Chondrocyte (in vitro differentiated cells): ENCODE data around the gene OSBPL1A. TPM values are rescaled to one million over a fixed set of nuclear protein-coding genes. Genes with fewer than 3 reads are reported as not detected.
A peak's percentile ranks its signal among the peaks of the same experiment; 100 is the strongest.

ENCODE experiments used
- DNase-seq: peaks from one replicate; pipeline ENCODE4 v3.0.0; 2021; ENCODE audit warnings: mixed read lengths, low spot score
- H3K27ac Mint-ChIP-seq: one replicate; pipeline ENCODE4 v1.8.0; 2021; ENCODE audit warnings: mild to moderate bottlenecking, moderate library complexity, mixed read lengths; ENCODE audit not compliant: unreplicated experiment
- H3K27me3 Mint-ChIP-seq: 2 replicates; pipeline ENCODE4 v1.8.0; 2021; ENCODE audit warnings: low read depth, mixed read lengths
- H3K36me3 Mint-ChIP-seq: 2 replicates; pipeline ENCODE4 v1.8.0; 2021; ENCODE audit warnings: low read depth, mixed read lengths
- H3K4me1 Mint-ChIP-seq: 2 replicates; pipeline ENCODE4 v1.8.0; 2021; ENCODE audit warnings: low read depth, mild to moderate bottlenecking, mixed read lengths
- H3K4me3 Mint-ChIP-seq: one replicate; pipeline ENCODE4 v1.8.0; 2021; ENCODE audit warnings: mild to moderate bottlenecking, moderate library complexity, mixed read lengths; ENCODE audit not compliant: unreplicated experiment
- H3K9me3 Mint-ChIP-seq: 2 replicates; pipeline ENCODE4 v1.8.0; 2021; ENCODE audit warnings: low read depth, mixed read lengths
- total RNA-seq: library from RNA; stranded (reverse); gene quantifications from 3 replicates; pipeline ENCODE4 v1.2.1, GENCODE V29; 2021
- TF ChIP-seq, protein P1 (sequence below): fragments of 200-600 bp; sonication (generic); IDR thresholded peaks from 2 replicates; pipeline ENCODE4 v1.5.0; 2021; ENCODE audit warnings: antibody characterized with exemption, mild to moderate bottlenecking, moderate library complexity

The OSBPL1A gene
- total RNA-seq, 1 donor from 2014 or later: 33.3 TPM

DNA sequence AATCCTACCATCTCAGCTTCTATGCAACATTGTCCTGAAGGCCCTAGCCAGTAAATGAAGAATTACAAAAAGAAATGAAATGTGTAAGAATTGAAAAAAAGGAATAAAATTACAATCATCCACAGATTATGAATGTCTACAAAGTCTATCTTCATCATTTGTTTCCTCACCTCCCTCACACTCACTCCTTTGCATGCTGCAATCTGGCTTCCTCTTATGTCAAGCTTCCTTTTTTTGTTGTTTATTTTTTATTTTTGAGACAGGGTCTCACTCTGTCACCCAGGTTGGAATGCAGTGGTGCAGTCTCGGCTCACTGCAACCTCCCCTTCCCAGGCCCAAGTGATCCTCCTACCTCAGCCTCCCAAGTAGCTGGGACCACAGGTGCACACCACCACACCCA, 129.7 kb downstream of the OSBPL1A start:
- H3K27ac Mint-ChIP-seq: no peak overlapping the region
- no peak for DNase-seq
- H3K4me1 Mint-ChIP-seq: peaks cover 23% of the 10 kb centered on the region
- H3K27me3 Mint-ChIP-seq: no peaks in the 10 kb centered on the region
- no peaks in the 10 kb centered on the region for H3K9me3 Mint-ChIP-seq
- TF ChIP-seq, protein P1, sequence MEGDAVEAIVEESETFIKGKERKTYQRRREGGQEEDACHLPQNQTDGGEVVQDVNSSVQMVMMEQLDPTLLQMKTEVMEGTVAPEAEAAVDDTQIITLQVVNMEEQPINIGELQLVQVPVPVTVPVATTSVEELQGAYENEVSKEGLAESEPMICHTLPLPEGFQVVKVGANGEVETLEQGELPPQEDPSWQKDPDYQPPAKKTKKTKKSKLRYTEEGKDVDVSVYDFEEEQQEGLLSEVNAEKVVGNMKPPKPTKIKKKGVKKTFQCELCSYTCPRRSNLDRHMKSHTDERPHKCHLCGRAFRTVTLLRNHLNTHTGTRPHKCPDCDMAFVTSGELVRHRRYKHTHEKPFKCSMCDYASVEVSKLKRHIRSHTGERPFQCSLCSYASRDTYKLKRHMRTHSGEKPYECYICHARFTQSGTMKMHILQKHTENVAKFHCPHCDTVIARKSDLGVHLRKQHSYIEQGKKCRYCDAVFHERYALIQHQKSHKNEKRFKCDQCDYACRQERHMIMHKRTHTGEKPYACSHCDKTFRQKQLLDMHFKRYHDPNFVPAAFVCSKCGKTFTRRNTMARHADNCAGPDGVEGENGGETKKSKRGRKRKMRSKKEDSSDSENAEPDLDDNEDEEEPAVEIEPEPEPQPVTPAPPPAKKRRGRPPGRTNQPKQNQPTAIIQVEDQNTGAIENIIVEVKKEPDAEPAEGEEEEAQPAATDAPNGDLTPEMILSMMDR: no peak
- no peak overlapping the region for H3K4me3 Mint-ChIP-seq
- peaks cover 8% of the 10 kb centered on the region for H3K36me3 Mint-ChIP-seq

DNA sequence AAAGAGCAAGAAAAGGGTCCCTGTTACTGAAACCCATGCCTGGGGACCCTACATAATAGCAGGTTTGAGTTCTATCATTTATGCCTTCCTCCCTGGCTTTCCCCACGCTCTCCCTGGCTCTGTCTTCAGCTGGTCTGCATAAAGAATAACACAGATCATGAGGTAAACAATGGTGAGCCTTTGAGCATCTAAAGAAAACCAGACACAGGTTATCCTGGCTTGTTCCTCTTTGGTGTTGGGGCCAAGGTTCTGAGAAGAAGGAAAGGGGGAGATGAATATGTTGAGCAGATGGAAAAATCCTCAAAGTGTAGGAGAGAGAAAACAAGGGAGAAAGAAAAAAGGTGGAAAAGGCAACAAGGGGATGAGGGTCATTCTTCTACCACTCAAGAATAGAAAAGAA, 131.5 kb downstream of the OSBPL1A start:
- TF ChIP-seq, protein P1: no peak
- Mint-ChIP-seq H3K36me3 (peaks cover 8% of the 10 kb centered on the region), H3K4me1 (peaks cover 36% of the 10 kb centered on the region), H3K9me3 (no peaks in the 10 kb centered on the region), H3K27ac (no peak overlapping the region), H3K4me3 (no peak overlapping the region), H3K27me3 (no peaks in the 10 kb centered on the region)
- no peak for DNase-seq

- no peak overlapping the region for H3K4me3 Mint-ChIP-seq
- H3K9me3 Mint-ChIP-seq: no peaks in the 10 kb centered on the region
- H3K27me3 Mint-ChIP-seq: no peaks in the 10 kb centered on the region
- TF ChIP-seq, protein P1: no peak
- no peak for DNase-seq
- peaks cover 8% of the 10 kb centered on the region for H3K36me3 Mint-ChIP-seq
- peaks cover 32% of the 10 kb centered on the region for H3K4me1 Mint-ChIP-seq
- no peak overlapping the region for H3K27ac Mint-ChIP-seq
Observed at GRCh38 chr18:24265502-24266064, 132.0 kb downstream of the OSBPL1A start.

GRCh38 chr18:24263050-24263449, 134.6 kb downstream of the OSBPL1A start:
- Mint-ChIP-seq H3K4me3 (no peak overlapping the region), H3K27me3 (no peaks in the 10 kb centered on the region), H3K27ac (no peak overlapping the region), H3K4me1 (peaks cover 24% of the 10 kb centered on the region), H3K9me3 (no peaks in the 10 kb centered on the region), H3K36me3 (peaks cover 5% of the 10 kb centered on the region)
- TF ChIP-seq, protein P1: no peak
- DNase-seq: no peak

DNA sequence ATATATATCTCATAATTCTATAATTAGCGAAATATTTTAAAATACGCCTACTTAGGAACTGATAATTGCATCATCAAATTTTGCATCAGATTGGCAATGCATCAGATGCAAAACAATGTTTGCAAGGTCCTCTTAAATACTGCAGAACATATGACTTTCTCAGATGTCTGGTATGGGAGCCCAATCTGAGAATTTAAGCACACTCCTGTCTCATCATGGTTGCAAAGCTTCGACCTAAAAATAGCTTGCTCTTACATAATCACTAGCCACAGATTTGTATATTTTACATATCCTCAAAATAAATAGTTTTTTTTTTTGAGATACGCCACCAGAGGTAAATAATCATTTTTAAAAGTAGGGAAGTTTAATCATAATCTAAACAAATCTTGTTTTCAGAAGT, 135.5 kb downstream of the OSBPL1A start:
- DNase-seq: no peak
- Mint-ChIP-seq H3K27me3 (no peaks in the 10 kb centered on the region), H3K36me3 (peaks cover 9% of the 10 kb centered on the region), H3K4me3 (no peak overlapping the region), H3K4me1 (peaks cover 24% of the 10 kb centered on the region), H3K27ac (peak overlapping the region; percentile 17), H3K9me3 (peaks cover 7% of the 10 kb centered on the region)
- TF ChIP-seq, protein P1: no peak
